Measurements from ENCODE around the gene HNRNPM.
A peak's percentile ranks its signal among the peaks of the same experiment; 100 is the strongest.
"Not testable (repeated sequence)": the region's sequence is repeated elsewhere in the genome, so short reads cannot be mapped to it uniquely, and the experiment has no call there.

Gene HNRNPM

GRCh38 chr19:8444677-8445487 is at the start of gene HNRNPM:
TSS of gene HNRNPM (plus strand) at chr19:8444975. CDS start at chr19:8444999, 24 bp downstream.
- DNase-seq = peak; percentile 68

GRCh38 chr19:8395621-8396082 is 49.1 kb upstream of the HNRNPM start:
- DNase-seq = no peak

- no peak for DNase-seq
These were observed 48.6 kb upstream of the HNRNPM start for GRCh38 chr19:8396185-8396562.

- no peak for DNase-seq
These were observed 48.1 kb upstream of the HNRNPM start for GRCh38 chr19:8396563-8397203.

GRCh38 chr19:8397271-8397670 is 47.5 kb upstream of the HNRNPM start:
- DNase-seq = no peak

GRCh38 chr19:8397746-8398310 is 46.9 kb upstream of the HNRNPM start:
- no peak for DNase-seq

- DNase-seq = no peak
These were observed 46.4 kb upstream of the HNRNPM start for GRCh38 chr19:8398311-8398771.

GRCh38 chr19:8399681-8400188 is 45.0 kb upstream of the HNRNPM start:
- no peak for DNase-seq

- DNase-seq = no peak
These were observed 42.8 kb upstream of the HNRNPM start for GRCh38 chr19:8401981-8402411.

- no peak for DNase-seq
These were observed 41.5 kb upstream of the HNRNPM start for GRCh38 chr19:8403098-8403819.

- no peak for DNase-seq
These were observed 41.0 kb upstream of the HNRNPM start for GRCh38 chr19:8403820-8404109.

- DNase-seq = no peak
These were observed 40.2 kb upstream of the HNRNPM start for GRCh38 chr19:8404391-8405151.

GRCh38 chr19:8410718-8411117 is 34.1 kb upstream of the HNRNPM start:
- DNase-seq = not testable (repeated sequence)

- peak; percentile 15 for DNase-seq
These were observed 31.8 kb upstream of the HNRNPM start, which contains the start of gene MARCHF2 for GRCh38 chr19:8412783-8413628. TSS of gene MARCHF2 (plus strand) at chr19:8413305. CDS start at chr19:8421841, 8,536 bp downstream.

GRCh38 chr19:8413629-8413995 is 31.2 kb upstream of the HNRNPM start:
- DNase-seq = no peak

GRCh38 chr19:8416796-8417195 is 28.0 kb upstream of the HNRNPM start:
- no peak for DNase-seq

GRCh38 chr19:8421484-8422461 is 23.0 kb upstream of the HNRNPM start:
- no peak for DNase-seq

- DNase-seq = no peak
These were observed 21.0 kb upstream of the HNRNPM start for GRCh38 chr19:8423817-8424223.

GRCh38 chr19:8425331-8425730 is 19.4 kb upstream of the HNRNPM start:
- DNase-seq = not testable (repeated sequence)

GRCh38 chr19:8426283-8426682 is 18.5 kb upstream of the HNRNPM start:
- DNase-seq = no peak

Data from NCI-H187 treated with DMSO at 0.1 percent for 48 hours (cell line).